NCI-H146 (cell line): ENCODE results near the gene TRIM44.
"Not testable (repeated sequence)": the region's sequence is repeated elsewhere in the genome, so short reads cannot be mapped to it uniquely, and the experiment has no call there.

Experiments used
- DNase-seq: peaks from one replicate; lab custom pipeline; 2025; lab: John Stamatoyannopoulos, UW

Gene TRIM44

DNA sequence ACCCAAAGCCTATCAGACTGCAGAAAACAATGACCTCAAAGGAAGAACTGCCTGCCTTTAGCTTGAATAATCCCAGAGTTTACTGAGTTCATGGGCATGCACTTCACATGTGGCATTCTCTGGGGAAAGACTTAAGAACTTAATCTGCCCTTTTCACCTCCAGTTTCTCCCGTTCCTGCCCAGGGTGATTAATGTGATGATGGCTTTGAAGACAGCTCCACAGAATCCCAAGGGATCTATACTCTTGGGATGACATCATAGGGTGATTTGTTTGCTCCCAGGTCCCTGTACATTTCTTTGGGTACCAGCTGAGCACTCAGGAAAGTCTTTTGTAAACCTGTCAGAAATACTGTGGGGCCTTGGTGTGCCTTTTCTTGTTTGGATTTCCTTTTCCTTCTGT lies 30.3 kb upstream of the TRIM44 start:
- DNase-seq = no peak

DNA sequence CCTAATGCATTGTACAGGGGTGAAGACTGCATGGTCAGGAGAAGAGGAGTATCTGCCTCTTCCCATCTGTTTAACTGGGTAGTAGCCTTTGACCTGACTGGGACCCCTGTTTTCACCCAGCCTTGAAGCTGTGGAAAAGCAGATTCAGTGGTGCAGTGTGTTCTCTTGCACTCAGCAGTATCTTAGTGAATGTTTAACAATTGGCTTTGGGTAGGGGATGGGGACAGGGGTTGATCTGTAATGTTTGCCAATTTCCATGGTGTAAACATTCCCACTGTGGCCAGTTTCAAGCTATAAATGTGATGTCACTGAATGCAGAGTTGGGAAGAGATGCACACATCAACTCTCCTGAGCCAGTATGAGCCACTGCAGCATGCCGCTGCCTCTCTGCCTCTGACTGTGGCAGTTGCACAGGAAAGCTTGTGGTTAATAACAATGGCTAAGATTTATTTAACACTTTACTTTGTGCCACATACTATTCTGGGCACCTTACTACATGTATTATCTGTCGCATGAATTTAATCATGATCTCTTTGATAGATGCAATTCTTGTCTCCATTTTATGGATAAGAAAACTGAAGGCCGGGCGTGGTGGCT lies 28.6 kb upstream of the TRIM44 start:
- DNase-seq = no peak

- no peak for DNase-seq
Measured at GRCh38 chr11:35635933-35636332, 26.6 kb upstream of the TRIM44 start.

DNA sequence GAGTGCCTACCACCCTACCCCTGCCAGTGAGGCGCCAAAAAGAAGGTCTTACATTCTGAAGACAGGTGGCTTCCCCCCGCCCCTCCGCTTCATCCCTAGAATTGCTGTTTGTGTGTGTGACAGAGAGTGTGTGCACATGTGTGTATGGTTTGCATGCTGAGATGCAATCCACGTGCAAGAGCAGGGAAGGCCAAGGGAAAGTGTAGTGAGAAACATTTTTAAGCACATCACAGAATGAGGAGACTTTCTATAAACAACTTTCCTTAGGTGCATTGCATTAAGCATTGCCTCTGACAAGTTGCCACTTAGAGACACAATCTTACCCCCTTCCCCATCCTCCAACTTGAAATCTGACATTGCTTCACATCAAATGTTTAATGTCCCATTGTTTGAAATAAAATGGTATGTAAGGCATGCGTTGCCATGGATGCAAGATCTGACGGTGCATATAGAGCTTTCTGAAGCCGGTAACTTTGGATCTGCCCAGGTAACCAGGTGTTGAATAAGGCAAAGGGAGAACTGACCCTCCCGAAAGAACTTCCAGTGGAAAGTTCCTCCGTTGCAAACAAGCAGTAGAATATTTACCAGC lies 22.9 kb upstream of the TRIM44 start:
- DNase-seq = peak; percentile 22

DNA sequence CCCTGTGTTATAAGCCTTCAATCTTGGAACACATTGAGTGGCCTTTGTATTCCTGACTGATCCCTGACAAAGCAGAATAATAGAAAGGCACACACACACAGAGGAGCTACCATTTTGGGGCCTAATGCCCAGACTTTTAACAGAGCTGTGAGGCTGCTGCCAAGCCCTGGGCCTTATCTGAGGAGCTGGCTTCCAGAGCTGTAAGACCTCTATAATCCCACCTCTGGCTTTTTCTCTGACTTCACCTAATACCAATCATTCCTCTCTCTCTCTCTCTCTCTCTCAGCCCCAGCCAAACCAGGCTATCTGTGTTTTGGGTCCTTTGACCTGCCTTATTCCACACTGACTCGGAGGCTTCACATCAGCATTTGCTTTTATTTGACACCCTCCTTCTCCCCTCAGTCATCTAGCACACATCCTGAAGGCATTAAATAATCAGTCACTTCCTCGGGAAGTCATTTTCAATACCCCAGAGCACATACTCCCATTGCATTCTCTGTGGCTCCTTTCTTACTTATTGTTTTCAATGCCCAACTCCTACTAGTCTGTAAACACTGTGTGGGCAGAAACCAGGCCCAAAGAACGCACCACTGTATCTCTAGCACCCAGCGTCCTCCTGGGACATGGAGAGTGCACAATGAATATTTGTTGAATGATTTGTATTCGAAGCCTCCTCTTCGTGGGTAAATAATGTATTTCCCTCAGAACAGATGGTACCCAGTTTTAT lies 21.2 kb upstream of the TRIM44 start:
- no peak for DNase-seq

DNA sequence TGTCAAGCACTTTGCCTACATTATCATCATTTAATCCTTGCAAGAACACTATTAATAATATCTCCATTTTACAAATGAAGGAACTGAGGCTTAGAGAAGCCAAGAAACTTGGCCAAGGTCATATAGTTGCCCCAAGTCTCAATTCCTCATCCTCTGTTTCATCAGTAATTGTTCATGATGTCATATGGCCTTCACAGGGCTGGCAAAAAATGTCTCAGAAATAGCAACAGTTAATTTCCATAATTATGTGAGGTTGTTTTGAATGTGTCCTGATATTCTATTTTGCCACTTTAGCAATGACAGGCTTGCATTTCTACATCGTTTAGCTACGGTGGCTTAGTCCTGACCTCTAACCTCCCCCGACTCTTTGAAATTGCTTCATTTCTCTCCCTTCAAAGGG lies 20.6 kb upstream of the TRIM44 start:
- no peak for DNase-seq

- peak; percentile 29 for DNase-seq
Measured at GRCh38 chr11:35647421-35648093, 15.0 kb upstream of the TRIM44 start.

DNA sequence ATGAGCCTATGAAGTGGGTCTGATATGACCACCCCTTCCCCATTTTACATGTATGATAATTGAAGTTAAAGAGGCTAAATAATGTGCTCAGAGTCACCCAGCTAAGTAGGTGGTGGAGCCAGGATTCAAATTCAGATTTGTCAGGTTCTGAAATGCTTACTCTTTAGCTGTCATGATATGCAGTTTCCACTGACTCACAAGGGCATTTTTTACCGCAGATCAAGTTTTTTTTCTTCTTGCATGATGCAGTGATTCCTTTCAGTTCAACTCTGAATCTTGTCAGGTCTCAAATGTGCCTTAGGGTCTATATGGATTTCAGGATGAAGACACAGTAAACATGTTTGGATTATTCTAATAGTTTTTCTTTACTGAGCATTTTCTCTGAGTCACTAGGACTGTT lies 12.6 kb upstream of the TRIM44 start:
- DNase-seq = no peak

- DNase-seq = no peak
Measured at GRCh38 chr11:35650467-35650866, 12.1 kb upstream of the TRIM44 start.

DNA sequence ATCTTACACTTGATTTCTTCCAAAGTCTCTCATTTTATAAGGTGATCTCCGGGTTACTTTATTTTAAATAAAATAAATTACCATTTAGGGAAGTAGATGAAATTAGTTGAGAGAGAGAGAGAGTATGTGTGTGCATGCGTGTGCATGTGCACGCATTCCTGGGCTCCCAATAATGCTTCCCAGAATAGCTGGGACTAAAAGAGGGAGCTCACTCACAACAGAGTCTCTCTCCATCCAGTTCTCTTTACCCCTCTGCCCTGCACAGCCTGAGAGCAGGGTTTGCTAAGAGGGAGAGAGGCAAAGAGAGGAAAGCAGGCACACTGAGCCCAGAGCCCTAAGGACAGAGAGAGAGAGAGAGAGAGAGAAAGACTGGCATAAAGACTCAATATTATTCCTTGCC lies 11.3 kb upstream of the TRIM44 start:
- no peak for DNase-seq

DNA sequence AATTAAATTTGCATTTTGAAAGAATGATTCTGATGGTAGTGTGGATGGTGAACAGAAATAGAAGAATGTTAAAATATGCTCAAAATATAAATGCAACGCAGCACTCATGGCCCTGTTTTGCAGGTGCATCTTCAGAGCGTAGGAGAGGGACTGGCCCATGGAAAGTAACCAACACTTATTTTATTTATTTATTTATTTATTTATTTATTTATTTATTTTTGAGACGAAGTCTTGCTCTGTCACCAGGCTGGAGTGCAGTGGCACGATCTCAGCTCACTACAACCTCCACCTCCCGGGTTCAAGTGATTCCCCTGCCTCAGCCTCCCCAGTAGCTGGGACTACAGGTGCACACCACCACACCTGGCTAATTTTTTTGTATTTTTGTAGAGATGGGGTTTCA lies 9.8 kb upstream of the TRIM44 start:
- DNase-seq = not testable (repeated sequence)

- no peak for DNase-seq
Measured at GRCh38 chr11:35654711-35655110, 7.9 kb upstream of the TRIM44 start.

GRCh38 chr11:35655254-35655653 lies 7.3 kb upstream of the TRIM44 start:
- no peak for DNase-seq

DNA sequence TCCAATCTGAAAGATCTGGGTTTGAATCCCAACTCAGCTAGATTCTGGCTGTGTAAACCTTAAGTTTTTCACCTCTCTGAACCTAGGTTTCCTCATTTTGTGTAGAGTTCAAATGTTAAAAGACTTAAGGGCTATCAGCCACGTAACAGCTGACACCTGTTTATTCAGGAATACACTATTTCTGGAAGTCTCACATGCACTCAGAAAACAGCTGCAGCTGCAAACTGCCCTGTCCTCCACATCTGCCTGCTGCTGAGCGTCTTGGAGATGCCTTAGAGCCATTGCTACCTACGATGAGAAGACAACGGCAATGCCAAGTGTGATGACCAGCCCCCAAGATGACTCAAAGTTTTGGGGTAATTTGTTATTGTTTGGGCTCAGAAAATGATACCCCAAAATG lies 6.7 kb upstream of the TRIM44 start:
- DNase-seq = no peak

- DNase-seq = no peak
Measured at GRCh38 chr11:35658020-35658948, 4.3 kb upstream of the TRIM44 start.

GRCh38 chr11:35661534-35661933 lies 1.0 kb upstream of the TRIM44 start:
- DNase-seq = no peak

- DNase-seq = peak; percentile 61
Measured at GRCh38 chr11:35662061-35662648, 420 bp upstream of the TRIM44 start.

DNA sequence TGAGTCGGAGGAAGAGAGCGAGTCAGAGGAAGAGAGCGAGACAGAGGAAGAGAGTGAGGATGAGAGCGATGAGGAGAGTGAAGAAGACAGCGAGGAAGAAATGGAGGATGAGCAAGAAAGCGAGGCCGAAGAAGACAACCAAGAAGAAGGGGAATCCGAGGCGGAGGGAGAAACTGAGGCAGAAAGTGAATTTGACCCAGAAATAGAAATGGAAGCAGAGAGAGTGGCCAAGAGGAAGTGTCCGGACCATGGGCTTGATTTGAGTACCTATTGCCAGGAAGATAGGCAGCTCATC lies 780 bp downstream of the TRIM44 start:
- no peak for DNase-seq

GRCh38 chr11:35664977-35665441 lies 2.4 kb downstream of the TRIM44 start:
- no peak for DNase-seq

GRCh38 chr11:35667257-35667656 lies 4.7 kb downstream of the TRIM44 start:
- DNase-seq = no peak

DNA sequence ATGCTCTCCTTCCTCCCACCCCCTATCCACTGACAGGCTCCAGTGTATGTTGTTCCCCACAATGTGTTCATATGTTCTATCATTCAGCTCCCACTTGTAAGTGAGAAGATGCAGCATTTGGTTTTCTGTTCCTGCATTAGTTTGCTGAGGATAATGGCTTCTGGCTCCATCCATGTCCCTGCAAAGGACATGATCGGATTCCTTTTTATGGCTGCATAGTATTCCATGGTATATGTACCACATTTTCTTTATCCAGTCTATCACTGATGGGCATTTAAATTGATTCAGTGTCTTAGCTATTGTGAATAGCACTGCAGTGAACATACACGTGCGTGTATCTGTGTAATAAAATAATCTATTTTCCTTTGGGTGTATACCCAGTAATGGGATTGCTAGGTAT lies 5.8 kb downstream of the TRIM44 start:
- DNase-seq = not testable (repeated sequence)
